ENCODE measurements around the gene C3. TPM values are rescaled to one million over a fixed set of nuclear protein-coding genes. Genes with fewer than 3 reads are reported as not detected.

Gene C3
- total RNA-seq, 2 experiments from 2014 or later = 0.34 to 1.1 TPM

DNA sequence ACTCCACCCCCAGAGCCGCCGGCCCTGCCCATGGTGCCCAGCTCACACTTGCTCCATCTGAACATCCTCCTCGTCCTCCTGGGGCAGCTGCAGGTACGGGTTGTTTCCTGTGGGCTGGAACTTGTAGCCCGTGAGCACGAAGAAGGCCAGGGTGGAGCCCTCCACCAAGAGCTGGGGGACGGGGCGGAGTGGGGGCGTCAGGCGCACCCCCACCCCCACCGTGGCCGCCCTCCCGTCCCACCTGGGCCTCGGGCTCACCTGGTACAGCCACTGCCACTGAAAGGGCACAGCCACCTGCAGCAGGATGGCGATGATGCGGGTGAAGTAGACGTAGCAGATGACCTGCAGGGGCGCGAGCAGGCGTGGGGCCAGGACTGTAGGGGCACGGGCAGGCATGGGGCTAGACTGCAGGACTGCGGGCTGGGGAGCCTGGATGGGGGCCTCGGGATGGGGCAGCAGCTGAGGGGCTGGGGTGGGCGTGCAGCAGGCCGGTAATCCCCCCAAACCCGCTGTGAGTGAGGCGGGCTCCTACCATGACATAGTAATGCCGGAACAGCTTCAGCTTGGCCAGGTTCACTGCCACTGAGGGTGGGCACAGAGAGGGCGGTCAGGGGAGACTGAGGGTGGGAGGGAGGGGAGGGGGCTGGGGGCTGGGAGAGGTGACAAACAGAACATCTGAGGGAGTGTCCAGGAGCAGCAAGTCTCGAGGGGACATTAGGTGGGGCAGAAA lies 10.7 kb upstream of the C3 start:
- Mint-ChIP-seq H3K27ac (no peak overlapping the region), H3K36me3 (ENCODE audit: low read depth) (peaks cover 26% of the 10 kb centered on the region), H3K4me1 (ENCODE audit: low read depth) (peaks cover 9% of the 10 kb centered on the region), H3K9me3 (no peaks in the 10 kb centered on the region), H3K4me3 (no peak overlapping the region), H3K27me3 (no peaks in the 10 kb centered on the region)
- ChIA-PET CTCF (no interaction called here), POLR2A (interaction anchor here (0.8 kb wide), 1 partner anchor 10 kb away, joined by 3 read pairs; the partner anchor contains the start of gene C3)
- DNase-seq = no peak
- TF ChIP-seq, protein P1, sequence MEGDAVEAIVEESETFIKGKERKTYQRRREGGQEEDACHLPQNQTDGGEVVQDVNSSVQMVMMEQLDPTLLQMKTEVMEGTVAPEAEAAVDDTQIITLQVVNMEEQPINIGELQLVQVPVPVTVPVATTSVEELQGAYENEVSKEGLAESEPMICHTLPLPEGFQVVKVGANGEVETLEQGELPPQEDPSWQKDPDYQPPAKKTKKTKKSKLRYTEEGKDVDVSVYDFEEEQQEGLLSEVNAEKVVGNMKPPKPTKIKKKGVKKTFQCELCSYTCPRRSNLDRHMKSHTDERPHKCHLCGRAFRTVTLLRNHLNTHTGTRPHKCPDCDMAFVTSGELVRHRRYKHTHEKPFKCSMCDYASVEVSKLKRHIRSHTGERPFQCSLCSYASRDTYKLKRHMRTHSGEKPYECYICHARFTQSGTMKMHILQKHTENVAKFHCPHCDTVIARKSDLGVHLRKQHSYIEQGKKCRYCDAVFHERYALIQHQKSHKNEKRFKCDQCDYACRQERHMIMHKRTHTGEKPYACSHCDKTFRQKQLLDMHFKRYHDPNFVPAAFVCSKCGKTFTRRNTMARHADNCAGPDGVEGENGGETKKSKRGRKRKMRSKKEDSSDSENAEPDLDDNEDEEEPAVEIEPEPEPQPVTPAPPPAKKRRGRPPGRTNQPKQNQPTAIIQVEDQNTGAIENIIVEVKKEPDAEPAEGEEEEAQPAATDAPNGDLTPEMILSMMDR (IDR thresholded peaks at IDR 0.05) = no peak
- ATAC-seq = no peak
- intact Hi-C loops (cut with micrococcal nuclease) = loop anchor here (10.0 kb wide), 1 partner anchor 216 kb away; no protein-coding TSS in a partner anchor

DNA sequence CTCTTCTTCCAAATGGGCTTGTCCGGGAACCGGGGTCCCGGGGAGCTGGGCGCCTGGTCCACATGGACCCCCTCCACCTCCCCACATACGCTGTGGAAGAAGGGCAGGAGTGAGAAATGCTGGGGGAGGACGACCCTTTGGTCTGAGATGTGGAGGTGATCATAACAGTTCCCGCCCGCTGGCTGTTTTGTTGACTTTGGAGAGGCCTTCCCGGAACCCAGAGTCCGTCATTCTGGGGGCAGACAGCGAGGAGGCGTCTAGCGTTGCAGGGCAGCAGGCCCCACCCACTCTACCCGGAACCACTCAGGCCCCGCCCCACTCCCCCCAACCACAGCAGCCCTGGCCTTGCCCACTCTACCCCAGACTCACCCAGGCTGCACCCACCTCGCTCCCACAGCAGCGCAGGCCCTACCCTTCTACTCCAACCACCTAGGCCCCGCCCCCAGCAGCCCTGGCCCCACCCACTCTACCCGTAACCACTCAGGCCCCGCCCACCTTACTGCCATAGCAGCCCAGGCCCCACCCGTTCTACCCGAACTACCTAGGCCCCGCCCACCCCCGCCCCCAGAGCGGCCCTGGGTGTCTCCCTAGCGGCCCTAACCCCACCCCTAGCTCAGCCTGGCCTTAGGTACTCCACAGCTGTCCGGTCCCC lies 9.8 kb upstream of the C3 start:
- Mint-ChIP-seq H3K9me3 (no peaks in the 10 kb centered on the region), H3K36me3 (ENCODE audit: low read depth) (peaks cover 22% of the 10 kb centered on the region), H3K27me3 (no peaks in the 10 kb centered on the region), H3K4me1 (ENCODE audit: low read depth) (peaks cover 4% of the 10 kb centered on the region), H3K4me3 (no peak overlapping the region), H3K27ac (no peak overlapping the region)
- DNase-seq (peak; percentile 82), ATAC-seq (peak; percentile 93)
- ChIA-PET CTCF (no interaction called here), POLR2A (no interaction called here)
- intact Hi-C loops (cut with micrococcal nuclease) = loop anchor here (10.0 kb wide), 1 partner anchor 215 kb away; no protein-coding TSS in a partner anchor
- TF ChIP-seq, protein P1 (IDR thresholded peaks at IDR 0.05) = no peak

- ATAC-seq (no peak), DNase-seq (no peak)
- intact Hi-C loops (cut with micrococcal nuclease) = loop anchor here (10.0 kb wide), 1 partner anchor 215 kb away; no protein-coding TSS in a partner anchor
- TF ChIP-seq, protein P1 (IDR thresholded peaks at IDR 0.05) = no peak
- ChIA-PET POLR2A (no interaction called here), CTCF (interaction anchor here (1.1 kb wide), 1 partner anchor 98 kb away, joined by 3 read pairs; no protein-coding TSS in a partner anchor)
- Mint-ChIP-seq H3K27ac (no peak overlapping the region), H3K36me3 (ENCODE audit: low read depth) (peaks cover 22% of the 10 kb centered on the region), H3K9me3 (no peaks in the 10 kb centered on the region), H3K27me3 (no peaks in the 10 kb centered on the region), H3K4me1 (ENCODE audit: low read depth) (peaks cover 3% of the 10 kb centered on the region), H3K4me3 (no peak overlapping the region)
Measured at GRCh38 chr19:6729573-6730152, 9.2 kb upstream of the C3 start.

DNA sequence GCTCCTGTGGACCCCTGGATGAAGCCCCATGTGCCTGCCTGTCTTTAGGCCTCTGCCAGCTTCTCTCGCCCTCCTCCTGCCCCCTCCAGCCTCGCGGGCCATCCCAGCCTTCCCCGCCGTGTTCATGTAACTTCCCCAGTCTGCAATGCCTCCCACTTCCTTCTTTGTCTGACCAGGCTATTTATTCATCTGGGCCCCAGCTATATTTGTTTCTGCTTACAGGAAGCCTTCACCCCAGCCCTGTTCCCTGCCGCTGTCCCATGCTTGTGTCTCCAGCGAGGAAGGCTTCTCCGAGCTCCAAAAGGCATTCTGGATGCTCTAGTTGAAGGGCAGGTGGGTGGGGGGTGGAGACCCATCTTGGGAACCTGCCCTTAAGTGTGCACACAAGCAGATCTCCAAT lies 7.9 kb upstream of the C3 start:
- Mint-ChIP-seq H3K36me3 (ENCODE audit: low read depth) (peaks cover 13% of the 10 kb centered on the region), H3K9me3 (no peaks in the 10 kb centered on the region), H3K4me3 (no peak overlapping the region), H3K27me3 (no peaks in the 10 kb centered on the region), H3K4me1 (ENCODE audit: low read depth) (peaks cover 5% of the 10 kb centered on the region), H3K27ac (no peak overlapping the region)
- intact Hi-C loops (cut with micrococcal nuclease) = no loop called here
- ChIA-PET CTCF (no interaction called here), POLR2A (no interaction called here)
- DNase-seq (no peak), ATAC-seq (no peak)
- TF ChIP-seq, protein P1 (IDR thresholded peaks at IDR 0.05) = no peak
